ENCODE measurements around the gene NBPF6. TPM values are rescaled to one million over a fixed set of nuclear protein-coding genes. Genes with fewer than 3 reads are reported as not detected.
"Not testable (repeated sequence)": the region's sequence is repeated elsewhere in the genome, so short reads cannot be mapped to it uniquely, and the experiment has no call there.

NBPF6 gene
- total RNA-seq, 1 experiment from 2014 or later, result not detected

DNA sequence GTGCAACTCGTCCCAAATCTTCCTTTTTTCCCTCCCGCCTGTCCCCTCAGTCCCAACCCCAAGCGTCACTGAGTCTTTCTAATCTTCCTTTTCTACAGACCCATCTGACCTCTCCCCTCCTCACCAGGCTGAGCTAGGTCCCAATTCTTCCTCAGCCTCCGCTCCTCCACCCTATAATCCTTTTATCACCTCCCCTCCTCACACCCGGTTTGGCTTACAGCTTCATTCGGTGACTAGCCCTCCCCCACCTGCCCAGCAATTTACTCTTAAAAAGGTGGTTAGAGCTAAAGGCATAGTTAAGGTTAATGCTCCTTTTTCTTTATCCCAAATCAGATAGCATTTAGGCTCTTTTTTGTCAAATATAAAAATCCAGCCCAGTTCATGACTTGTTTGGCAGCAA lies 24.4 kb downstream of the NBPF6 start:
- DNase-seq (ENCODE audit: low spot score); H3K36me3 ChIP-seq (ENCODE audit: insufficient read depth, low read length, poor library complexity, severe bottlenecking); H3K4me3 ChIP-seq (ENCODE audit: low read depth, low read length, poor library complexity, severe bottlenecking); POLR2A ChIA-PET (ENCODE audit: low non-redundant PET); H3K4me1 ChIP-seq (ENCODE audit: insufficient read depth, low read length, poor library complexity, severe bottlenecking); CTCF ChIA-PET; H3K27ac ChIP-seq (ENCODE audit: low read depth, low read length, poor library complexity, severe bottlenecking); intact Hi-C loops (cut with micrococcal nuclease; ENCODE audit: unreplicated experiment); BruUV-seq (replicated peaks): not testable (repeated sequence)
- peaks cover 11% of the 10 kb centered on the region for H3K9me3 ChIP-seq (ENCODE audit: low read depth, low read length, poor library complexity, severe bottlenecking)
- peaks cover 19% of the 10 kb centered on the region for H3K27me3 ChIP-seq (replicated peaks; ENCODE audit: insufficient read depth, low read depth, low read length, poor library complexity)

DNA sequence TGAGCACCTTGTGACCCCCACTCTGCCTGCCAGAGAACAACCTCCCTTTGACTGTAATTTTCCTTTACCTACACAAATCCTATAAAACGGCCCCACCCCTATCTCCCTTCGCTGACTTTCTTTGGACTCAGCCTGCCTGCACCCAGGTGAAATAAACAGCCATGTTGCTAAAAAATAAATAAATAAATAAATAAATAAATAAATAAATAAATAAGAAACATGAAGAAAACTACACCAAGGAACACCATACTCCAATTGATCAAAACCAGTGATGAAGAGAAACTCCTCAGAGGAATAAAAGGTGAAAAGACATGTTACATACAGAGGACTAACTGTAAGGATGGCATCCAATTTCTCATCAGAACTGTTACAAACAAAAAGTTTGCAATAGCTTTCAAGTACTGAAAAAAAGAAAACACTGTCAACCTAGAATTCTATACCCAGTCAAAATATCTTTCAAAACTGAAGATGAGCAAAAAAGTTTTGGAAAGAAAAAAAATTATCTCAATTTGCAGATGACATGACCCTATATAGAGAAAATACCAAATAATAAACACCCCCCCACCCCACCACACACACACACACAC lies 28.4 kb downstream of the NBPF6 start:
- Histone ChIP-seq H3K9me3 (ENCODE audit: low read depth, low read length, poor library complexity, severe bottlenecking) (peaks cover 11% of the 10 kb centered on the region), H3K4me1 (ENCODE audit: insufficient read depth, low read length, poor library complexity, severe bottlenecking) (no peaks in the 10 kb centered on the region), H3K27me3 (replicated peaks; ENCODE audit: insufficient read depth, low read depth, low read length, poor library complexity) (no peaks in the 10 kb centered on the region), H3K27ac (ENCODE audit: low read depth, low read length, poor library complexity, severe bottlenecking) (no peak overlapping the region), H3K4me3 (ENCODE audit: low read depth, low read length, poor library complexity, severe bottlenecking) (no peak overlapping the region), H3K36me3 (ENCODE audit: insufficient read depth, low read length, poor library complexity, severe bottlenecking) (no peaks in the 10 kb centered on the region)
- intact Hi-C loops (cut with micrococcal nuclease; ENCODE audit: unreplicated experiment), result no loop called here
- DNase-seq (ENCODE audit: low spot score), result no peak
- POLR2A ChIA-PET (ENCODE audit: low non-redundant PET), result no interaction called here
- BruUV-seq (replicated peaks), result no TSS peak
- no peak for TF ChIP-seq EZH2 (IDR thresholded peaks at IDR 0.05; ENCODE audit: borderline replicate concordance, low read depth, low read length, poor library complexity, severe bottlenecking)
- TF ChIP-seq, protein P1, sequence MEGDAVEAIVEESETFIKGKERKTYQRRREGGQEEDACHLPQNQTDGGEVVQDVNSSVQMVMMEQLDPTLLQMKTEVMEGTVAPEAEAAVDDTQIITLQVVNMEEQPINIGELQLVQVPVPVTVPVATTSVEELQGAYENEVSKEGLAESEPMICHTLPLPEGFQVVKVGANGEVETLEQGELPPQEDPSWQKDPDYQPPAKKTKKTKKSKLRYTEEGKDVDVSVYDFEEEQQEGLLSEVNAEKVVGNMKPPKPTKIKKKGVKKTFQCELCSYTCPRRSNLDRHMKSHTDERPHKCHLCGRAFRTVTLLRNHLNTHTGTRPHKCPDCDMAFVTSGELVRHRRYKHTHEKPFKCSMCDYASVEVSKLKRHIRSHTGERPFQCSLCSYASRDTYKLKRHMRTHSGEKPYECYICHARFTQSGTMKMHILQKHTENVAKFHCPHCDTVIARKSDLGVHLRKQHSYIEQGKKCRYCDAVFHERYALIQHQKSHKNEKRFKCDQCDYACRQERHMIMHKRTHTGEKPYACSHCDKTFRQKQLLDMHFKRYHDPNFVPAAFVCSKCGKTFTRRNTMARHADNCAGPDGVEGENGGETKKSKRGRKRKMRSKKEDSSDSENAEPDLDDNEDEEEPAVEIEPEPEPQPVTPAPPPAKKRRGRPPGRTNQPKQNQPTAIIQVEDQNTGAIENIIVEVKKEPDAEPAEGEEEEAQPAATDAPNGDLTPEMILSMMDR (conservative IDR thresholded peaks at IDR 0.05; ENCODE audit: low read depth, low read length), result no peak
- CTCF ChIA-PET, result no interaction called here

DNA sequence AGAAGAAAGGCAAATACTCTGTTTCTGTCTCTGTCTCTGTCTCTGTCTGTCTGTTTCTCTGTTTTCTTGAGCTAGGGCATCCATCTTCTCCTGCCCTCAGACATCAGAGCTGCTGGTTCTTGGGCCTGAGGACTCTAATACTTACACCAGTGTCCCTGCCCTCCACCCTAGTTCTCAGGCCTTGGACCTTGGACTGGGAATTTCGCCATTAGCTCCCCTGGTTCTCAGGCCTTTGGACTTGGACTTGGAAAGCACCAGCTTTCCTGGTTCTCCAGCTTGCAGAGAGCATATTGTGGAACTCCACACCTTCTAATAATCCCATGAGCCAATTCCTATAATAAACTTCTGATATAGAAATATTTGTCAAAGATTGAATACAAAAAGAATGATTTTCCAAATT lies 32.6 kb downstream of the NBPF6 start:
- ChIA-PET POLR2A (ENCODE audit: low non-redundant PET) (no interaction called here), CTCF (no interaction called here)
- no TSS peak for BruUV-seq (replicated peaks)
- Histone ChIP-seq H3K9me3 (ENCODE audit: low read depth, low read length, poor library complexity, severe bottlenecking) (peaks cover 11% of the 10 kb centered on the region), H3K27ac (ENCODE audit: low read depth, low read length, poor library complexity, severe bottlenecking) (no peak overlapping the region), H3K36me3 (ENCODE audit: insufficient read depth, low read length, poor library complexity, severe bottlenecking) (no peaks in the 10 kb centered on the region), H3K4me1 (ENCODE audit: insufficient read depth, low read length, poor library complexity, severe bottlenecking) (no peaks in the 10 kb centered on the region), H3K27me3 (replicated peaks; ENCODE audit: insufficient read depth, low read depth, low read length, poor library complexity) (no peaks in the 10 kb centered on the region), H3K4me3 (ENCODE audit: low read depth, low read length, poor library complexity, severe bottlenecking) (no peak overlapping the region)
- TF ChIP-seq, protein P1 (conservative IDR thresholded peaks at IDR 0.05; ENCODE audit: low read depth, low read length), result no peak
- no peak for TF ChIP-seq EZH2 (IDR thresholded peaks at IDR 0.05; ENCODE audit: borderline replicate concordance, low read depth, low read length, poor library complexity, severe bottlenecking)
- DNase-seq (ENCODE audit: low spot score), result no peak
- intact Hi-C loops (cut with micrococcal nuclease; ENCODE audit: unreplicated experiment), result no loop called here

DNA sequence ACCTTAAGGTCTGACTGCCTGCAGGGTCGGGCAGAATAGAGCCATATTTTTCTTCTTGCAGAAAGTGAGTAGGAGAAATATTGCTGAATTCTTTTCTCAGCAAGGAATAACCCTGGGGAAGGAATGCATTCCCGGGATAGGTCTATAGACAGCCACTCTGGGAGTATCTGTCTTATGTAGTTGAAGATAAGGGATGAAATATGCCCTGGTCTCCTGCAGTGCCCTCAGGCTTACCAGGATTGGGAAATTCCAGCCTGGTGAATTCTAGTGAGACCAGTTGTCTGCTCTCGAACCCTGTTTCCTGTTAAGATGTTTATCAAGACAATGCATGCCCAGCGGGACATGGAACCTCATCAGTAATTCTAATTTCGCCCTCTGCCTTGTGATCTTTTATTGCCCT lies 35.8 kb downstream of the NBPF6 start:
- DNase-seq (ENCODE audit: low spot score); H3K9me3 ChIP-seq (ENCODE audit: low read depth, low read length, poor library complexity, severe bottlenecking); H3K27ac ChIP-seq (ENCODE audit: low read depth, low read length, poor library complexity, severe bottlenecking); H3K4me3 ChIP-seq (ENCODE audit: low read depth, low read length, poor library complexity, severe bottlenecking); H3K36me3 ChIP-seq (ENCODE audit: insufficient read depth, low read length, poor library complexity, severe bottlenecking); H3K4me1 ChIP-seq (ENCODE audit: insufficient read depth, low read length, poor library complexity, severe bottlenecking); POLR2A ChIA-PET (ENCODE audit: low non-redundant PET); H3K27me3 ChIP-seq (replicated peaks; ENCODE audit: insufficient read depth, low read depth, low read length, poor library complexity); BruUV-seq (replicated peaks); intact Hi-C loops (cut with micrococcal nuclease; ENCODE audit: unreplicated experiment); CTCF ChIA-PET: not testable (repeated sequence)

DNA sequence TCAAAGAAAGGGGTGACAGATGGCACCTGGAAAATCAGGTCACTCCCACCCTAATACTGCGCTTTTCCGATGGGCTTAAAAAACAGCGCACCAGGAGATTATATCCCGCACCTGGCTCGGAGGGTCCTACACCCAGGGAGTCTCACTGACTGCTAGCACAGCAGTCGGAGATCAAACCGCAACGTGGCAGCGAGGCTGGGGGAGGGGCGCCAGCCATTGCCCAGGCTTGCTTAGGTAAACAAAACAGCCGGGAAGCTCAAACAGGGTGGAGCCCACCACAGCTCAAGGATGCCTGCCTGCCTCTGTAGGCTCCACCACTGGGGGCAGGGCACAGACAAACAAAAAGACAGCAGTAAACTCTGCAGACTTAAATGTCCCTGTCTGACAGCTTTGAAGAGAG lies 36.6 kb downstream of the NBPF6 start:
- H3K27ac ChIP-seq (ENCODE audit: low read depth, low read length, poor library complexity, severe bottlenecking); POLR2A ChIA-PET (ENCODE audit: low non-redundant PET); BruUV-seq (replicated peaks); H3K4me3 ChIP-seq (ENCODE audit: low read depth, low read length, poor library complexity, severe bottlenecking); H3K36me3 ChIP-seq (ENCODE audit: insufficient read depth, low read length, poor library complexity, severe bottlenecking); CTCF ChIA-PET; H3K9me3 ChIP-seq (ENCODE audit: low read depth, low read length, poor library complexity, severe bottlenecking); intact Hi-C loops (cut with micrococcal nuclease; ENCODE audit: unreplicated experiment); DNase-seq (ENCODE audit: low spot score); H3K27me3 ChIP-seq (replicated peaks; ENCODE audit: insufficient read depth, low read depth, low read length, poor library complexity); H3K4me1 ChIP-seq (ENCODE audit: insufficient read depth, low read length, poor library complexity, severe bottlenecking): not testable (repeated sequence)

DNA sequence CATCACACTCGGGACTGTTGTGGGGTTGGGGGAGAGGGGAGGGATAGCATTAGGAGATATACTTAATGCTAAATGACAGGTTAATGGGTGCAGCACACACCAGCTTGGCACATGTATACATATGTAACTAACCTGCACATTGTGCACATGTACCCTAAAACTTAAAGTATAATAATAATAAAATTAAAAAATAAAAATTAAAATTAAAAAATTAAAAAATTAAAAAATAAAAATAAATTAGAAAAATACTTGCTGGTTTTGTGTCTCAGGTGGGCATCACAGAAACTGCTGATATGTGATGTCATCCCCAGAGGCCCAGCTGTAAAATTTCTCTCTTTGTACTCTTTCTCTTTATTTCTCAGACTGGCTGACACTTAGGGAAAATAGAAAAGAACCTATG lies 44.9 kb downstream of the NBPF6 start:
- H3K27ac ChIP-seq (ENCODE audit: low read depth, low read length, poor library complexity, severe bottlenecking); H3K4me3 ChIP-seq (ENCODE audit: low read depth, low read length, poor library complexity, severe bottlenecking); CTCF ChIA-PET; H3K4me1 ChIP-seq (ENCODE audit: insufficient read depth, low read length, poor library complexity, severe bottlenecking); DNase-seq (ENCODE audit: low spot score); H3K27me3 ChIP-seq (replicated peaks; ENCODE audit: insufficient read depth, low read depth, low read length, poor library complexity); POLR2A ChIA-PET (ENCODE audit: low non-redundant PET); intact Hi-C loops (cut with micrococcal nuclease; ENCODE audit: unreplicated experiment); BruUV-seq (replicated peaks); H3K9me3 ChIP-seq (ENCODE audit: low read depth, low read length, poor library complexity, severe bottlenecking); H3K36me3 ChIP-seq (ENCODE audit: insufficient read depth, low read length, poor library complexity, severe bottlenecking): not testable (repeated sequence)

All from A673 (cell line).